ENCODE data around the gene MAGI3.

- TF ChIP-seq, protein P1, sequence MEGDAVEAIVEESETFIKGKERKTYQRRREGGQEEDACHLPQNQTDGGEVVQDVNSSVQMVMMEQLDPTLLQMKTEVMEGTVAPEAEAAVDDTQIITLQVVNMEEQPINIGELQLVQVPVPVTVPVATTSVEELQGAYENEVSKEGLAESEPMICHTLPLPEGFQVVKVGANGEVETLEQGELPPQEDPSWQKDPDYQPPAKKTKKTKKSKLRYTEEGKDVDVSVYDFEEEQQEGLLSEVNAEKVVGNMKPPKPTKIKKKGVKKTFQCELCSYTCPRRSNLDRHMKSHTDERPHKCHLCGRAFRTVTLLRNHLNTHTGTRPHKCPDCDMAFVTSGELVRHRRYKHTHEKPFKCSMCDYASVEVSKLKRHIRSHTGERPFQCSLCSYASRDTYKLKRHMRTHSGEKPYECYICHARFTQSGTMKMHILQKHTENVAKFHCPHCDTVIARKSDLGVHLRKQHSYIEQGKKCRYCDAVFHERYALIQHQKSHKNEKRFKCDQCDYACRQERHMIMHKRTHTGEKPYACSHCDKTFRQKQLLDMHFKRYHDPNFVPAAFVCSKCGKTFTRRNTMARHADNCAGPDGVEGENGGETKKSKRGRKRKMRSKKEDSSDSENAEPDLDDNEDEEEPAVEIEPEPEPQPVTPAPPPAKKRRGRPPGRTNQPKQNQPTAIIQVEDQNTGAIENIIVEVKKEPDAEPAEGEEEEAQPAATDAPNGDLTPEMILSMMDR (conservative IDR thresholded peaks at IDR 0.05; ENCODE audit: low read depth, low read length) = peak; percentile 84
- TF ChIP-seq EZH2 (IDR thresholded peaks at IDR 0.05; ENCODE audit: low read length, unreplicated experiment) = no peak
Measured at GRCh38 chr1:113452921-113453770, 62.8 kb downstream of the MAGI3 start.

Data from PC-3 (cell line).